Loucy (cell line): ENCODE measurements around the gene INAFM2.

ENCODE experiments used
- H2AFZ ChIP-seq: fragments of 200-600 bp; sonication (generic); 2 replicates; pipeline ENCODE4 v1.6.0; 2016; ENCODE audit warnings: antibody characterized with exemption, mild to moderate bottlenecking, low read length, moderate library complexity
- H3F3A ChIP-seq: fragments of 200-600 bp; 2 replicates; pipeline ENCODE4 v1.6.0; 2016; ENCODE audit warnings: antibody characterized with exemption, low read depth, mild to moderate bottlenecking
- H3K27me3 ChIP-seq: fragments of 200-600 bp; sonication (generic); 2 replicates; pipeline ENCODE4 v1.6.1; 2014; ENCODE audit warnings: low read length, mild to moderate bottlenecking; ENCODE audit not compliant: insufficient read depth, poor library complexity, severe bottlenecking
- H3K36me3 ChIP-seq: fragments of 200-600 bp; sonication (generic); 2 replicates; pipeline ENCODE4 v1.6.1; 2016; ENCODE audit warnings: low read length; ENCODE audit not compliant: insufficient read depth
- H3K4me1 ChIP-seq: fragments of 200-600 bp; sonication (generic); 2 replicates; pipeline ENCODE4 v1.5.1; 2014; ENCODE audit warnings: low read length, mild to moderate bottlenecking; ENCODE audit not compliant: insufficient read depth, poor library complexity, severe bottlenecking
- H3K4me2 ChIP-seq: fragments of 200-600 bp; sonication (generic); 2 replicates; pipeline ENCODE4 v1.6.0; 2014; ENCODE audit warnings: antibody characterized with exemption, low read length, low read depth, mild to moderate bottlenecking; ENCODE audit not compliant: poor library complexity, severe bottlenecking
- H3K4me3 ChIP-seq: fragments of 200-600 bp; sonication (generic); 2 replicates; pipeline ENCODE4 v1.5.1; 2014; ENCODE audit warnings: low read length, mild to moderate bottlenecking, mixed read lengths; ENCODE audit not compliant: poor library complexity, severe bottlenecking
- H3K79me2 ChIP-seq: fragments of 200-600 bp; sonication (generic); 2 replicates; pipeline ENCODE4 v1.6.1; 2014; ENCODE audit warnings: low read length; ENCODE audit not compliant: insufficient read depth
- H3K9ac ChIP-seq: fragments of 200-600 bp; sonication (generic); 2 replicates; pipeline ENCODE4 v1.6.0; 2014; ENCODE audit warnings: mild to moderate bottlenecking, low read depth, low read length, moderate library complexity; ENCODE audit not compliant: poor library complexity, severe bottlenecking
- H3K9me2 ChIP-seq: fragments of 200-600 bp; sonication (generic); replicated peaks from 2 replicates; pipeline ENCODE4 v1.6.1; 2016; ENCODE audit warnings: low read depth, low read length, mixed read lengths
- H3K9me3 ChIP-seq: fragments of 200-600 bp; sonication (generic); 2 replicates; pipeline ENCODE4 v1.6.1; 2014; ENCODE audit warnings: mild to moderate bottlenecking, antibody characterized with exemption, low read length, low read depth; ENCODE audit not compliant: insufficient read depth
- H4K20me1 ChIP-seq: fragments of 200-600 bp; sonication (generic); 2 replicates; pipeline ENCODE4 v1.6.0; 2014; ENCODE audit warnings: antibody characterized with exemption, low read length, mild to moderate bottlenecking; ENCODE audit not compliant: insufficient read depth, poor library complexity, severe bottlenecking
- EZH2phosphoT487 ChIP-seq: fragments of 200-600 bp; IDR thresholded peaks from 2 replicates; pipeline ENCODE4 v1.6.1; 2018; ENCODE audit warnings: antibody characterized with exemption, mild to moderate bottlenecking, moderate library complexity, borderline replicate concordance
- TF ChIP-seq, protein P1 (sequence below): fragments of 200-600 bp; sonication (generic); conservative IDR thresholded peaks from 2 replicates; pipeline ENCODE4 v1.5.1; 2014; ENCODE audit warnings: mild to moderate bottlenecking, antibody characterized with exemption, low read length

INAFM2 gene

DNA sequence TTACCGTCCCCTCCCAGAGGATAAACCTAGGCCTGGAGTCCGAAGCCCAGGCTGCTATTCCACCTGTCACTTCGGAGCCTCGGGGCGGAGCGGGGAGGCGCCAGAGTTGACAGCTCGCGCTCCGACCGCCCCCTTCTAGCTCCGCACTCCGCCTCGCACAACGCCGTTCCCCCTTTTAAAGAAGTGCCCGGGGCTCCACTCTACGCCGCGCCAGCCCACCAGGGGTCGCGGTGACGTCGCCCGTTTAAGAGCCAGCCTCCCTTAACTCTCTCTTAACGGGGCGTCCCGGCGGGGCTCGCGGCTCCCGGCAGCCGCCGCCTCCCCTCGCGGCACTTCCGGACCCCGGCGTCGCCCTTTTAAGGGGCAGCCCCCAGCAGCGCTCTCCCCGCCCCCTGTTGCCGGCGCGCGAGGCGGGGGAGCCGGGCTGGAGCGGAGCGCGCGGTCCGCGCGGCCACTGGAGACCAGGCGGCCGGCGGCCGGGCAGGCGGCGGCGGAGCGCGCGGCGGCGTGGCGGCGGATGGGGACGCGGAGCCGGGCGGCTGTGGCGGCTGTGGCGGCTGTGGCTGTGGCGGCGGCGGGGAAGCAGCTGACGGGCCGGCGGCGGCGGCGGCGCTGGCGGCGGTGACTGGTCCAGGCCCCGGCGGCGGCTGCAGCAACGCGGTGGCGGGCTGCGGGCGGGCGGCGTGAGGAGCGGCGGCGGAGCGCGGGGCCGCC, at the start of gene INAFM2:
Gene INAFM2 (plus strand): TSS at position 454 of the 714 bp plus-strand sequence. CDS start 364 bp downstream, outside the sequence.
- no peaks in the 10 kb centered on the region for H3K9me2 ChIP-seq
- H3K4me3 ChIP-seq: peak within 1 kb of the TSS; percentile 81
- H3K36me3 ChIP-seq: no peaks in the 10 kb centered on the region
- H3K9ac ChIP-seq: peak within 1 kb of the TSS; percentile 82
- peak within 1 kb of the TSS; percentile 84 for H3K4me2 ChIP-seq
- no peak within 1 kb of the TSS; the same call in 1 of the 2 replicates for H2AFZ ChIP-seq
- H3F3A ChIP-seq: 0 out of 2 replicates have a peak, but pooled peaks cover 1% of the 10 kb centered on the region
- H3K9me3 ChIP-seq: no peaks in the 10 kb centered on the region
- TF ChIP-seq, protein P1, sequence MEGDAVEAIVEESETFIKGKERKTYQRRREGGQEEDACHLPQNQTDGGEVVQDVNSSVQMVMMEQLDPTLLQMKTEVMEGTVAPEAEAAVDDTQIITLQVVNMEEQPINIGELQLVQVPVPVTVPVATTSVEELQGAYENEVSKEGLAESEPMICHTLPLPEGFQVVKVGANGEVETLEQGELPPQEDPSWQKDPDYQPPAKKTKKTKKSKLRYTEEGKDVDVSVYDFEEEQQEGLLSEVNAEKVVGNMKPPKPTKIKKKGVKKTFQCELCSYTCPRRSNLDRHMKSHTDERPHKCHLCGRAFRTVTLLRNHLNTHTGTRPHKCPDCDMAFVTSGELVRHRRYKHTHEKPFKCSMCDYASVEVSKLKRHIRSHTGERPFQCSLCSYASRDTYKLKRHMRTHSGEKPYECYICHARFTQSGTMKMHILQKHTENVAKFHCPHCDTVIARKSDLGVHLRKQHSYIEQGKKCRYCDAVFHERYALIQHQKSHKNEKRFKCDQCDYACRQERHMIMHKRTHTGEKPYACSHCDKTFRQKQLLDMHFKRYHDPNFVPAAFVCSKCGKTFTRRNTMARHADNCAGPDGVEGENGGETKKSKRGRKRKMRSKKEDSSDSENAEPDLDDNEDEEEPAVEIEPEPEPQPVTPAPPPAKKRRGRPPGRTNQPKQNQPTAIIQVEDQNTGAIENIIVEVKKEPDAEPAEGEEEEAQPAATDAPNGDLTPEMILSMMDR: peak; percentile 47
- TF ChIP-seq EZH2phosphoT487: no peak
- H3K27me3 ChIP-seq: no peaks in the 10 kb centered on the region
- peaks cover 46% of the 10 kb centered on the region for H3K79me2 ChIP-seq
- H4K20me1 ChIP-seq: peaks cover 13% of the 10 kb centered on the region
- H3K4me1 ChIP-seq: peaks cover 37% of the 10 kb centered on the region

DNA sequence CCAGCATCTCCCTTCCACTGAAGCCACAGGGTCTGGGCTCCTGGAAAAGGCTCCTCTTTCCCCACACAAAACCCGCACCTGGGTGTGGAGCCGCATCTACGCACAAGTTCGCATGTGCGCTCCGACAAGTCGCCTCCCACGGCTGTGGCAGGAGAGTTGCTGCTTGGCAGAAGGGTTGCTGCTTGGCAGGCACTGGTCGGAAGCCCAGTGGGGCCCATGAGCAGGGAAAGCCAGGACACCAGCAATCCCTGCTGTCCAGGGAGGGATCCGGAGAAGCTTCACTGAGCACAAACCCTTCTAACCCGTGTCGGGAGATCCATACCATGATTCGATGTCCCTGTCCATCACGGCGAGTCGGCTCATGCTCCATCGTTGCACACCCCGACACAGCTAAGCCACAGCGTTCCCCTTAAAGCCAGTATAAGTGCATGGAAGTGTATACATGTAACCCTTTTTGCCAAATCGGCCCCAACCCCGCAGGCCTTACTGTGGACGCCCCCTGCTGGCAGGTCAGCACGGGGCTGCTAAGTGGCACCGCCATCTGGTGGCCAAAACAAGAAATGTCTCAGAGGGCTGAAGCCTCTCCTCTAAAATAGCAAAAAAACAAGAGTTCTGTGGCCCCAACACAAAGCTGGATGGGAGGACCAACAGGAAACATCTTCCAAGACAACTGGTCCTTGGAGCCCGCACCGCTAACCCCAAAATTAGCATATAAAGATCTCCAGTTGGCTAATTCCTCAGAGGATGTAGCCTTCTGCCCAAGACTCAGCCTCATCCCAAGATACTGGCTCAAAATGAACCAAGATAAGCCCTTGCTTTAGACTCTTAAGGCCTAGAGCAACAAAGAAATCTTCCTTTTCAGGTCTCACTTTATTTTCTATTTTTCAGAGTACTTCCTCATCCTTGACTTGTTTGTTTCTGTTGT, 48.9 kb upstream of the INAFM2 start:
- Histone ChIP-seq H3K36me3 (no peaks in the 10 kb centered on the region), H3K4me3 (no peak overlapping the region), H2AFZ (no peak overlapping the region), H3F3A (no peaks in the 10 kb centered on the region), H3K9me2 (no peaks in the 10 kb centered on the region), H3K9ac (no peak overlapping the region), H3K4me1 (peaks cover 18% of the 10 kb centered on the region), H3K9me3 (no peaks in the 10 kb centered on the region), H4K20me1 (no peaks in the 10 kb centered on the region), H3K4me2 (no peak overlapping the region), H3K79me2 (no peaks in the 10 kb centered on the region), H3K27me3 (no peaks in the 10 kb centered on the region)
- TF ChIP-seq EZH2phosphoT487: no peak
- TF ChIP-seq, protein P1: peak; percentile 100

DNA sequence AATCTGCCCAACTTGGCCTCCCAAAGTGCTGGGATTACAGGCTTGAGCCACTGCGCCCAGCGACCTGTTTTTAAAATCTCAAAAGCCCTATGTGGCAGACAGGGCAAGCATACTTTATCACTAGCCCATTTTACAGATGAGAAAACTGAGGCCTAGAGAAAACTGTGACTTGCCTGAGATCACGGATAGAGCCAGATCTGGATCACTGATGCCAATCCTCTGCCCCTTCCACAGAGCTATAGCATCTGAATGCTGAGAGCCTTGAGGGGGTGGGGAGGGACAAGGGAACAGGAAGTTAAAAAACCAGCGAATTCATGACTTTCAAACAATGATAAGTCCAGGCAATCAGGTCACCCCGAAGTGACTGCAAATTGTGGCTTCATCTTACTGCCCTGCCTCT, 48.0 kb upstream of the INAFM2 start:
- TF ChIP-seq, protein P1: no peak
- no peak for TF ChIP-seq EZH2phosphoT487
- Histone ChIP-seq H4K20me1 (no peaks in the 10 kb centered on the region), H3K9me2 (no peaks in the 10 kb centered on the region), H3K9me3 (no peaks in the 10 kb centered on the region), H3K9ac (no peak overlapping the region), H3K79me2 (no peaks in the 10 kb centered on the region), H3F3A (no peaks in the 10 kb centered on the region), H3K36me3 (no peaks in the 10 kb centered on the region), H3K4me3 (no peak overlapping the region), H3K4me2 (no peak overlapping the region), H3K4me1 (peaks cover 18% of the 10 kb centered on the region), H2AFZ (no peak overlapping the region), H3K27me3 (no peaks in the 10 kb centered on the region)
